Tibial nerve (tissue), 4 donors: ENCODE results near the gene SLX4. TPM values are rescaled to one million over a fixed set of nuclear protein-coding genes. Genes with fewer than 3 reads are reported as not detected.

Experiments used
- DNase-seq, 2 donors: peaks; one replicate each; pipeline ENCODE4 v3.0.0-alpha.2; 2019; ENCODE audit warnings: low spot score in 2 of 2
- H3K27ac ChIP-seq, 4 donors: fragments of 200-600 bp; sonication (generic) in 3 of 4; one replicate each; pipeline ENCODE4 v1.5.1; 2017 to 2019; ENCODE audit warnings: mild to moderate bottlenecking in 1 of 4
- H3K27me3 ChIP-seq, 2 donors: fragments of 200-600 bp; sonication (generic) in 1 of 2; one replicate each; pipeline versions ENCODE4 v1.5.1 to v1.6.0; 2017 to 2019
- H3K36me3 ChIP-seq, 3 donors: fragments of 200-600 bp; sonication (generic); one replicate each; pipeline ENCODE4 v1.5.1; 2018 to 2019
- H3K4me1 ChIP-seq, 4 donors: fragments of 200-600 bp; sonication (generic) in 3 of 4; one replicate each; pipeline ENCODE4 v1.5.1; 2017 to 2019
- H3K4me3 ChIP-seq, 4 donors: fragments of 200-600 bp; sonication (generic) in 3 of 4; one replicate each; pipeline ENCODE4 v1.5.1; 2017 to 2019; ENCODE audit warnings: mild to moderate bottlenecking in 1 of 4, moderate library complexity in 1 of 4
- H3K9me3 ChIP-seq, 4 donors: fragments of 200-600 bp; sonication (generic) in 3 of 4; one replicate each; pipeline ENCODE4 v1.5.1; 2017 to 2019
- CTCF ChIP-seq, 5 experiments: fragments of 200-600 bp in 3 of 5; fragments of 450-650 bp in 2 of 5; sonication (generic) in 3 of 5; IDR thresholded peaks; one replicate each; pipeline ENCODE4 v1.5.1; 2016 to 2019; ENCODE audit warnings: antibody characterized with exemption in 5 of 5, mild to moderate bottlenecking in 3 of 5, moderate library complexity in 2 of 5
- EP300 ChIP-seq, 2 donors: sonication (generic); formaldehyde crosslinking; IDR thresholded peaks; one replicate each; pipeline ENCODE4 v1.6.1; 2017; ENCODE audit warnings: antibody characterized with exemption in 2 of 2, mild to moderate bottlenecking in 1 of 2
- POLR2A ChIP-seq, 2 donors: fragments of 450-650 bp; IDR thresholded peaks; one replicate each; pipeline ENCODE4 v1.6.1; 2017; ENCODE audit warnings: antibody characterized with exemption in 2 of 2, mild to moderate bottlenecking in 2 of 2, moderate library complexity in 2 of 2
- WGBS, 2 donors: methylation state at CpG; one replicate each; pipeline ENCODE4 v1.1.5; 2018; 5-methylcytosine and 5-hydroxymethylcytosine counted together
- total RNA-seq, 4 donors: library from RNA; depleted of rRNA; stranded (reverse); fragments of >200 nt; gene quantifications; one replicate each; pipeline ENCODE4 v1.1.0, GENCODE V29; 2016

The SLX4 gene
- total RNA-seq, 4 donors from 2014 or later = 4.8 to 8.1 (median 5.6) TPM

GRCh38 chr16:3576211-3576610 is 35.2 kb downstream of the SLX4 start:
- Histone ChIP-seq H3K36me3 (no peaks in the 10 kb centered on the region), H3K27ac (no peak overlapping the region), H3K4me3 (peak overlapping the region in 1 of 4 donors; percentile 36), H3K4me1 (peaks cover 0 to 19% (median 5%) of the 10 kb centered on the region in 4 donors), H3K9me3 (peaks cover 0 to 1% (median 0%) of the 10 kb centered on the region in 4 donors), H3K27me3 (peaks cover 0 to 25% of the 10 kb centered on the region in 2 donors)
- TF ChIP-seq POLR2A (IDR thresholded peaks at IDR 0.05) (no peak), CTCF (IDR thresholded peaks at IDR 0.05) (no peak), EP300 (IDR thresholded peaks at IDR 0.05) (no peak)
- DNase-seq = no peak
- WGBS, 2 donors = 79 to 91% methylated on average over 11 of the region's 11 CpGs

DNA sequence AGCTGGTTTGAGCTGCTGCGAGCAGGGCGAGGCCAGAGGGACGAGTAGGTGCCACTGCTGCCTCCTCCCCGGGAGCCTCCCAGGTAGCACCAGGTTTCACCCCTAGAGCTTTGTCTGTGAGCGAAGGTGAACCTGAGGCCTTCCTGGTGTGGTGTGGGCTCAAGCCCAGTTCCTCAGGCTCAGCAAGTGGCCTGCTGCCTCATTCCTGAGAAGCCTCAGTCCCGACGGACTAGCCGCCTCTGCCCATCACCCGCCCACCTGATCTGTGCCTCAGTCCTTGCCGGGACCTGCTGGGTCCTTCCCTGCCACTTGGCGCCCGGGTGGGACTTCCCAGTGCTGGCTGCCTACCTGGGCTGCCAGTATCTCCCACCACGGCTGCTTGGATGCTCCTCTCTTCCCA is 35.9 kb downstream of the SLX4 start:
- TF ChIP-seq CTCF (IDR thresholded peaks at IDR 0.05) = no peak
- TF ChIP-seq POLR2A (IDR thresholded peaks at IDR 0.05) = no peak
- TF ChIP-seq EP300 (IDR thresholded peaks at IDR 0.05) = no peak
- 75 to 79% methylated on average over 9 to 12 of the region's 13 CpGs for WGBS, 2 donors

GRCh38 chr16:3574195-3574594 is 37.2 kb downstream of the SLX4 start:
- DNase-seq = no peak
- Histone ChIP-seq H3K4me1 (peaks cover 0 to 9% (median 2%) of the 10 kb centered on the region in 4 donors), H3K4me3 (no peak overlapping the region), H3K27me3 (peaks cover 0 to 25% of the 10 kb centered on the region in 2 donors), H3K36me3 (peaks cover 0 to 11% (median 0%) of the 10 kb centered on the region in 3 donors), H3K27ac (no peak overlapping the region), H3K9me3 (peaks cover 0 to 16% (median 0%) of the 10 kb centered on the region in 4 donors)
- TF ChIP-seq EP300 (IDR thresholded peaks at IDR 0.05) (no peak), POLR2A (IDR thresholded peaks at IDR 0.05) (no peak), CTCF (IDR thresholded peaks at IDR 0.05) (no peak)
- WGBS, 2 donors = 81 to 92% methylated on average over 14 of the region's 14 CpGs

More for the DNA sequence above, 35.9 kb downstream of the SLX4 start:
- peaks cover 0 to 9% (median 0%) of the 10 kb centered on the region in 4 donors for H3K9me3 ChIP-seq
- H3K36me3 ChIP-seq = peaks cover 0 to 3% (median 0%) of the 10 kb centered on the region in 3 donors
- no peak overlapping the region for H3K4me3 ChIP-seq
- H3K27me3 ChIP-seq = peaks cover 0 to 25% of the 10 kb centered on the region in 2 donors
- H3K4me1 ChIP-seq = peaks cover 0 to 14% (median 5%) of the 10 kb centered on the region in 4 donors
- no peak overlapping the region for H3K27ac ChIP-seq
- no peak for DNase-seq

GRCh38 chr16:3573146-3573815 is 38.1 kb downstream of the SLX4 start:
- Histone ChIP-seq H3K4me3 (no peak overlapping the region), H3K27me3 (peaks cover 0 to 22% of the 10 kb centered on the region in 2 donors), H3K36me3 (peaks cover 0 to 11% (median 0%) of the 10 kb centered on the region in 3 donors), H3K9me3 (peaks cover 0 to 16% (median 0%) of the 10 kb centered on the region in 4 donors), H3K4me1 (no peaks in the 10 kb centered on the region), H3K27ac (no peak overlapping the region)
- no peak for DNase-seq
- TF ChIP-seq POLR2A (IDR thresholded peaks at IDR 0.05) (no peak), CTCF (IDR thresholded peaks at IDR 0.05) (no peak), EP300 (IDR thresholded peaks at IDR 0.05) (no peak)
- WGBS, 2 donors = 78 to 80% methylated on average over 9 of the region's 9 CpGs

GRCh38 chr16:3570420-3571062 is 40.9 kb downstream of the SLX4 start:
- Histone ChIP-seq H3K36me3 (peaks cover 0 to 11% (median 0%) of the 10 kb centered on the region in 3 donors), H3K9me3 (peaks cover 0 to 16% (median 0%) of the 10 kb centered on the region in 4 donors), H3K27me3 (no peaks in the 10 kb centered on the region), H3K4me3 (no peak overlapping the region), H3K27ac (no peak overlapping the region), H3K4me1 (no peaks in the 10 kb centered on the region)
- WGBS, 2 donors = 61 to 73% methylated on average over 4 of the region's 4 CpGs
- TF ChIP-seq EP300 (IDR thresholded peaks at IDR 0.05) = no peak
- no peak for TF ChIP-seq CTCF (IDR thresholded peaks at IDR 0.05)
- TF ChIP-seq POLR2A (IDR thresholded peaks at IDR 0.05) = no peak
- DNase-seq = no peak
